A673 (cell line): ENCODE measurements around the gene MDK.

ENCODE experiments used
- CTCF ChIP-seq: fragments of 300-800, 200-600 bp; sonication (generic); conservative IDR thresholded peaks from 2 replicates; pipeline ENCODE4 v1.5.1; 2017; ENCODE audit warnings: low read depth, mild to moderate bottlenecking, antibody characterized with exemption, low read length, moderate library complexity, mixed read lengths
- EZH2 ChIP-seq: fragments of 200-600 bp; sonication (generic); IDR thresholded peaks from 2 replicates; pipeline ENCODE4 v1.6.1; 2017; ENCODE audit warnings: borderline replicate concordance, low read depth, mild to moderate bottlenecking, mixed read lengths, antibody characterized with exemption, low read length; ENCODE audit not compliant: poor library complexity, severe bottlenecking

- no peak for TF ChIP-seq CTCF
- no peak for TF ChIP-seq EZH2
These were observed 45.9 kb downstream of the MDK start for GRCh38 chr11:46427364-46427763.
